Central memory CD4-positive, alpha-beta T cell (primary cell): ENCODE data around the gene S100A8.

ENCODE experiments used
- DNase-seq: peaks from one replicate; pipeline ENCODE4 v3.0.0; 2022

The S100A8 gene

DNA sequence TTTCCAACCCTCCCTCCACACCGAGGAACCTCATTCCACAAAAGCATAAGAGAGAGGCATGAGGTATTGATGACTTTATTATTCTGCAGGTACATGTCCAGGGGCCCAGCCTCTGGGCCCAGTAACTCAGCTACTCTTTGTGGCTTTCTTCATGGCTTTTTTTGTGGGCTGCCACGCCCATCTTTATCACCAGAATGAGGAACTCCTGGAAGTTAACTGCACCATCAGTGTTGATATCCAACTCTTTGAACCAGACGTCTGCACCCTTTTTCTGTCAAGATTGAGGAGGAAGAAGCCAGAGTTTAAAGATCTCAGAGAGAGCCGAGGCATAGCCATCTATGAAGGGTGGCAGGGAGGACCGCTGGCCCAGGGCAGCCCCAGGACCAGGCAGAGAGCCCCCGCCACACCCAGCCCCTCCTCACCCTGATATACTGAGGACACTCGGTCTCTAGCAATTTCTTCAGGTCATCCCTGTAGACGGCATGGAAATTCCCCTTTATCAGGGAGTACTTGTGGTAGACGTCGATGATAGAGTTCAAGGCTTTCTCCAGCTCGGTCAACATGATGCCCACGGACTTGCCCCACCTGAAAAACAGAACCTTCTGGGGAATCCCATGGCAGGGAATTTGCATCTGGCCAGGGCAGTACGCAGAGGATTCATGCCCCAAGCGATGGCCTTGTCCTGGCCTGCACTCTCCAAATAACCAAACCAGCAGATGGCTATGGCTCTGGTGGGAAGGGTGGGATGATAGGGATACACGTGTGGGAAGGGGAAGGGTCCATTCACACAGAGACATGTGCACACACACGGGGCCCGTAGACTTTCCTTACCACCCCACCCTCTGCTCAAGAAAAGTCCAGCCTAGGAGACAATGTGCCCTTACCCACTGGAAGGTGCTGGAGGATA is 647 bp downstream of the S100A8 start:
- DNase-seq = no peak

DNA sequence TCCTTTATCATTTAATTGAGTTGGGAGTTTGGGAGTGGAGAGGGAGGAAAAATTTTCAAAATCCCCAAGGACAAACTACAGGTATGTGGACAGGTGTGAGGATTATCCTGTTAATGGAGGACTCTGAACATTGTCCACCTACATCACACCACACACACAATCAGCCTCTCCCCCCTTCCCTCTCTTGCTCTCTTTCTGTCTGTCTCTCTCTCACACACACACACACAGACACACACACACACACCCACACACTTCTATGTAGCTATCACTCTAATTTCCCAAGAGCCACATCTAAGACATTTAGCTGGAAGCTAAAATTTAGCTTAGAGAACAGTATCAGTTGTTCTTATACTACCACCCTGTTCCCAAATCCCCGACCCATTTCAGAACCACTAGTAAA is 1.5 kb downstream of the S100A8 start:
- DNase-seq = no peak

DNA sequence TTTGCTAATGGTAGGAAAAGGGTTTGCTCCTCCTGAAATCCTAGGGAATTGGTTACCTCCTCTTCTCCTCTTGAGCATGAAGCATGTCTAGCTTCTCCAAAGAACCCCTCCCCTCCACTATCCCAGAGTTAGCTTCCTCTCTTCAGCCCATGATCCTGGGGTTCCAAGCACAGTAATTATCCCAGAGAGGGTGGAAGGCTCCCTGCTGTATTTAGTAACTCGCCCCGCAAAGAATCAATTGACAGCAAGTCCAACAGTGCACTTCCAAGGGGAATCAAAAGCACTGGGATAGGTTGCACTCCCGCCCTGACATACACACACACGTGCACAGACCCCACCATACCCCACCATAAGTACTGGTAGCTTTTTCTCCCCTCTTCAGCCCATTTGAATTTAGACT is 3.1 kb downstream of the S100A8 start:
- no peak for DNase-seq

DNA sequence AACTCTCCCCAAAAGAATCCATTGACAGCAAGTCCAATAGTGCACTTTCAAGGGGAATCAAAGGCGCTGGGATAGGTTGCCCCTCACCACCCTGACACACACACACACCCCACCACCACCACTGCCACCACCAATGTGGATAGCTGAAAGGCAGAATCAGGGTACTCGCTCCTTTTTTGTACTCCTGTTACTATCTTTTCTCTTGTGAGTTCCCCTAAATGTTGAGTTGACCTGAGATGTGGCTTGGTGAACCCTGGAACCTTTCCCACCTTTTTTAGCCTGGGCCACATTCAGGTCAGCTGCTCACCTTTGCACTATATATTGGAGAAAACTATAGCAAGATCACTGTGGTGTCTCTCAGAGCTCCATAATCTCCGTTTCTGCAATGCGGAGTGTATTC is 3.9 kb downstream of the S100A8 start:
- DNase-seq = no peak

GRCh38 chr1:153386500-153386901 is 4.4 kb downstream of the S100A8 start:
- DNase-seq = no peak

DNA sequence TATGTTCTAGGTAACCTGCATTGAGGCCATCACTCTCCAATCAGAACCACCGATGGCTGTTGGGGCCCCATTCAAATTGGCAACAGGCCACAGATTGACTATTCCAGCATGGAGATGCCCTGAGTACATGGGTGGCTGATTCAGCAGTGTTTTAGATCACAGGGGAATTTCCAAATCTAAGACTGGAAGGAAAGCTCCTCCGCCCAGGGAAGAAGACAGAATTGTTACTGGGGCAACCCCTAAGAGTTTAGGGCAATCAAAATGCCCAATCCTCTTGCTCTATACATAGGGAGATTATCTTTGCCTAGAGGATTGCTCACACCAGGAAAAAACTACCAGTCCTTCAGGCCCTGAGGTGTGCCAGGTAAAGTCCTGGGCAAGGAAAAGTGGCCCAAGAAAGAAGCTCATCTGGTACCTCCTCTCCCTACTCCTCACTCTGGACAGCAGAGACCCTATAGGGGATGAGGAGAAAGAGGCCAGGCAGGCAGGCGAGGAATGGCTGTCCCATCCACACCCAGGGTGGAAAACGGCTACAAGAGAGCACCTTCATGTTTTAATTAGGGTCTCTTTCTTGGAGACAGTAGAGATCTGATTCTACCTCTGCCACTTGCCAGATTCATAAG is 5.8 kb downstream of the S100A8 start:
- no peak for DNase-seq

DNA sequence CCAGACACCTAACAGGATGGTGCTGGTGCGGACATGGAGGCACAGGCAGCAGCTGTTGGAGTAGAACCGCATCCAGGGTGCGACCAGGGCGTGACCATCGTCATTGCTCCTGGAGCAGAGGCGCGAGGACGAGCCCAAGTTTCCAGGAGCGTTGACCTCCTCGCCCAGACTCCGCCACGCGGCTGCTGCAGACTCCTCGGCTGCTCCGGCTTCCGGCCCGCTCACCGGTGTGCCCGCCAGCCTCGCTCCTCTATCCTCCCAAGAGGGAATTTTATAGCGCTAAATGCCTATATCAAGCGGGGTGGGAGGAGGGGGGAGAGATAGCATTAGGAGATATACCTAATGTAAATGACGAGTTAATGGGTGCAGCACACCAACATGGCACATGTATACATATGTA is 10.2 kb downstream of the S100A8 start:
- no peak for DNase-seq

- DNase-seq = no peak
Observed at GRCh38 chr1:153379591-153379990, 11.3 kb downstream of the S100A8 start.

GRCh38 chr1:153375511-153375910 is 15.4 kb downstream of the S100A8 start, which contains the start of gene S100A12:
Gene S100A12 (minus strand): TSS chr1:153375621. CDS start chr1:153374592, 1,029 bp downstream.
- no peak for DNase-seq

DNA sequence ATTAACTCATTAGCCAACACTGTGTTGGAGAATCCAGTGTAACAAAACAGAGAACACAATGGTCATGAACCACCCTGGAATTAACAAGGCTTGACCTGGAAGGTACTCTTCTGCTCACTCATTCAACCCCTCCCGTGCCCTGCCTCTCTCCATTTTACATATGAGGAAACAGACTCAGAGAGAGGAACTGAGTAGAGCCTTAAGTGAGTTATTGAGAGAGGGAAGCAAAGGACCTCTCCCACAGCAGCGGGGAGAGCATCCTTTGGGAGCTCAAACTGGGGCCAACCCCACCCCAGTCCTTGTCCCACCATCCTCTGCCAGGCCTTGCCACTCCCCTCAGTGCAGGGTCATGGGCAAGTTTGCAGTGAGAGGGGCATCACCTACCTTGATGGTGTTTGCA is 16.8 kb downstream of the S100A8 start:
- DNase-seq = no peak

GRCh38 chr1:153372571-153372970 is 18.3 kb downstream of the S100A8 start:
- DNase-seq = no peak

- no peak for DNase-seq
Observed at GRCh38 chr1:153371231-153371630, 19.6 kb downstream of the S100A8 start.

DNA sequence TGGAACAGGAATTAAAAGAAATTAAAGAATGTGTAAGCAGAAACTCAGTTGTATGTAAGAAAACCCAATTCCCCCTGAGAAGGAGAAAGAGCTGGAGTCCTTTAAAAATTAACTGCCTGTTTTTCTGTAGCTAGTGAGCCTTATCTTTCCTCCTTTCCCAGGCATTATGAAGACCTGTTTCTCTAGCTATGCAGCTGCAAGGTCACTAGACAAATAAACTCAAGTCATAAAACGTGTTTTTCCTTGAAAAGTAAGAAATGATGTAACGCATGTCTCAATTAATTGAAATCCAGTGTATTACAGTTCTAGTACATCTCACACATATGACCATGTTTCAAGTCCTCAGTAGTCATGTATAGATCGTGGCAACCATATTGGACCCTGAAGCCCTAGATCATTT is 20.7 kb downstream of the S100A8 start:
- no peak for DNase-seq

GRCh38 chr1:153368495-153368894 is 22.4 kb downstream of the S100A8 start:
- no peak for DNase-seq

DNA sequence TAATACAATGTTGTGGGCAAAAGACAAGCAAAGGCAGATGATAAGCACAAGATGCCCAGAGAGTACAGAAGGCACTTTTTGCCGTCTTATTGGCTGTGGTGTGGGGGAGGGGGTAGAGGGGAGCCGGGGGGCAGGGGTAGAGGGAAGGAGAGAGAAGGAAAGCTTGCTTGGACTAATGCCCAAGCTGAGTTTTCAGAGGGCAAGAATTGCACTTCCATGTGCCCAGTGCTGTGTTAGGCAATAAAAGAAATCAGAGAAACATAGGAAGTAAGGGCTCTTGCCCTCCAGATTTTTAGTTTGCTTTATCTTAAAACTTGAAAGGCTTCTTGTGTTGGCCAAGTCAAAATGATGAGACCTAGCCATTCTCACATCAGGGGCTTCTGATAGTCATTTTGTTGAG is 23.8 kb downstream of the S100A8 start:
- DNase-seq = no peak

- no peak for DNase-seq
Observed at GRCh38 chr1:153366261-153366660, 24.6 kb downstream of the S100A8 start.

- no peak for DNase-seq
Observed at GRCh38 chr1:153365696-153366095, 25.2 kb downstream of the S100A8 start.

GRCh38 chr1:153364766-153365666 is 25.9 kb downstream of the S100A8 start:
- no peak for DNase-seq

GRCh38 chr1:153364156-153364555 is 26.7 kb downstream of the S100A8 start:
- no peak for DNase-seq

DNA sequence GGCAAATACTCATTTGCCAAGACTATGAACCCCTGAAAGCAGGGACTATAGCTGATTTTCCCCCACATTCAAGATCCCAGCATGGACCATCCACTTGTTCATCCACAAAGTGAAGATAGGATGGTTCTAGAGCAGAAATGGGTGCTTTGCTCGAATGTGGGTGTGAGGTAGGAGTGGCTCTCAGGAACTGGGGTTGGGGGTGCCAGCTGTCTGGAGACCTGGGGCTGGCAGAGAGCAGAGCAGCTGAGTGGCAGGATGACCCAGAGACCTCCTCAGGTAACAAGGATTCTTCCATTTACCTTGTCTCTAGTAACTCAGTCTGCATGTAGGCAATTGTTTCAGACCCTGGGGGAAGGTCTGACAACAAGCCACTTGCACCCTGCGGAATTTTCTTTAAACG is 27.2 kb downstream of the S100A8 start:
- DNase-seq = no peak

- no peak for DNase-seq
Observed at GRCh38 chr1:153362187-153362775, 28.6 kb downstream of the S100A8 start.

- DNase-seq = no peak
Observed at GRCh38 chr1:153361480-153362109, 29.3 kb downstream of the S100A8 start.
